AG09309 (cell line): ENCODE data around the gene SNRNP25.
"Not testable (repeated sequence)": the region's sequence is repeated elsewhere in the genome, so short reads cannot be mapped to it uniquely, and the experiment has no call there.

ENCODE experiments used
- DNase-seq: peaks from one replicate; pipeline ENCODE4 v3.0.0-alpha.2; 2010; ENCODE audit warnings: low read depth
- H3K4me3 ChIP-seq: 2 replicates; pipeline ENCODE4 v1.5.1; 2011; ENCODE audit warnings: mild to moderate bottlenecking, low read depth, low read length, moderate library complexity; ENCODE audit not compliant: control insufficient read depth
- CTCF ChIP-seq: IDR thresholded peaks from 2 replicates; pipeline ENCODE4 v1.5.1; 2011; ENCODE audit warnings: mild to moderate bottlenecking, low read depth, low read length, inconsistent platforms; ENCODE audit not compliant: insufficient read depth, control insufficient read depth; ENCODE audit errors: missing control alignments

Gene SNRNP25

GRCh38 chr16:33877-34647, 19.6 kb upstream of the SNRNP25 start:
- DNase-seq: no peak

GRCh38 chr16:34648-34987, 19.0 kb upstream of the SNRNP25 start:
- no peak for DNase-seq
- no peak overlapping the region for H3K4me3 ChIP-seq
- TF ChIP-seq CTCF: no peak

More at GRCh38 chr16:33877-34647, 19.6 kb upstream of the SNRNP25 start:
- H3K4me3 ChIP-seq: no peak overlapping the region
- no peak for TF ChIP-seq CTCF

- no peak for DNase-seq
- no peak for TF ChIP-seq CTCF
- H3K4me3 ChIP-seq: no peak overlapping the region
These were observed 18.5 kb upstream of the SNRNP25 start for GRCh38 chr16:35011-35677.

- H3K4me3 ChIP-seq: no peak overlapping the region
- TF ChIP-seq CTCF: no peak
- no peak for DNase-seq
These were observed 17.8 kb upstream of the SNRNP25 start for GRCh38 chr16:35678-36305.

- no peak for TF ChIP-seq CTCF
- DNase-seq: no peak
- H3K4me3 ChIP-seq: no peak overlapping the region
These were observed 17.2 kb upstream of the SNRNP25 start for GRCh38 chr16:36336-36984.

- DNase-seq: no peak
- H3K4me3 ChIP-seq: no peak overlapping the region
- no peak for TF ChIP-seq CTCF
These were observed 16.1 kb upstream of the SNRNP25 start for GRCh38 chr16:37511-37910.

GRCh38 chr16:38206-38605, 15.4 kb upstream of the SNRNP25 start:
- not testable (repeated sequence) for DNase-seq, H3K4me3 ChIP-seq
